ENCODE measurements around the gene PCDHA5. TPM values are rescaled to one million over a fixed set of nuclear protein-coding genes. Genes with fewer than 3 reads are reported as not detected.
"Not testable (repeated sequence)": the region's sequence is repeated elsewhere in the genome, so short reads cannot be mapped to it uniquely, and the experiment has no call there.

Gene PCDHA5
- total RNA-seq (1.5 and 1.8 TPM in 2 replicates), polyA plus RNA-seq (0.09 and 0.53 TPM in 2 replicates)

- TF ChIP-seq CTCF (IDR thresholded peaks at IDR 0.05; ENCODE audit: low read depth, low read length), result peak; percentile 31
- Histone ChIP-seq H3K4me1 (ENCODE audit: low read depth) (no peaks in the 10 kb centered on the region), H3K27ac (no peak within 1 kb of the TSS), H3K36me3 (no peaks in the 10 kb centered on the region), H3K4me3 (no peak within 1 kb of the TSS), H3K9me3 (ENCODE audit: low read depth) (no peaks in the 10 kb centered on the region), H3K27me3 (no peaks in the 10 kb centered on the region)
- DNase-seq (ENCODE audit: low read depth in 1 of 2, low spot score in 1 of 2), result peak in 1 of 2 donors; percentile 8
These were observed at the start of gene PCDHA5 for GRCh38 chr5:140821375-140822280. Gene PCDHA5 (plus strand): TSS chr5:140821613.

DNA sequence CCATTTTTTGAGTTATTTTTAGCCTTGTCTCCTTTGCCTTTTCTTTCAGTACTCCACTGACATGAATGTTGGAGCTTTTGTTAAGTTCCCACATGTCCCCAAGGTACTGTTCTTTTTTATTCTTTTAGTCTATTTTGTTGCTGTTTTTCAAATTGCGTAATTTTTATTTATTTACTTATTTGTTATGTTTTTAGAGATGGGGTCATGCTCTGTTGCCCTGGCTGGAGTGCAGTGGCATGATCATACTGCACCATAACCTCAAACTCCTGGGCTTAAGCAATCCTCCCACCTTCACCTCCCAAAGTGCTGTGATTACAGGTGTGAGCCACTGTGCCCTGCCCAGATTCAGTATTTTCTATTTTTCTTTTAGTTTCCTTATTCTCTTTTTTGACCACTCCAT lies 40.9 kb upstream of the PCDHA5 start:
- DNase-seq (ENCODE audit: low read depth in 1 of 2, low spot score in 1 of 2), result no peak
- Histone ChIP-seq H3K27me3 (no peaks in the 10 kb centered on the region), H3K27ac (no peak overlapping the region), H3K36me3 (no peaks in the 10 kb centered on the region), H3K9me3 (ENCODE audit: low read depth) (no peaks in the 10 kb centered on the region), H3K4me3 (no peak overlapping the region), H3K4me1 (ENCODE audit: low read depth) (no peaks in the 10 kb centered on the region)
- TF ChIP-seq CTCF (IDR thresholded peaks at IDR 0.05; ENCODE audit: low read depth, low read length), result no peak

GRCh38 chr5:140785905-140786686 lies 35.3 kb upstream of the PCDHA5 start, which contains the start of gene PCDHA1:
Gene PCDHA1 (plus strand): TSS chr5:140786140.
- no peaks in the 10 kb centered on the region for H3K27me3 ChIP-seq
- TF ChIP-seq CTCF (IDR thresholded peaks at IDR 0.05; ENCODE audit: low read depth, low read length), result no peak
- no peak within 1 kb of the TSS for H3K27ac ChIP-seq
- no peaks in the 10 kb centered on the region for H3K4me1 ChIP-seq (ENCODE audit: low read depth)
- no peak for DNase-seq (ENCODE audit: low read depth in 1 of 2, low spot score in 1 of 2)
- H3K36me3 ChIP-seq, result no peaks in the 10 kb centered on the region
- H3K4me3 ChIP-seq, result no peak within 1 kb of the TSS
- H3K9me3 ChIP-seq (ENCODE audit: low read depth), result no peaks in the 10 kb centered on the region

GRCh38 chr5:140787422-140787821 lies 34.0 kb upstream of the PCDHA5 start:
- not testable (repeated sequence) for H3K9me3 ChIP-seq (ENCODE audit: low read depth); H3K4me3 ChIP-seq; H3K36me3 ChIP-seq; DNase-seq (ENCODE audit: low read depth in 1 of 2, low spot score in 1 of 2); H3K4me1 ChIP-seq (ENCODE audit: low read depth); H3K27me3 ChIP-seq; H3K27ac ChIP-seq

DNA sequence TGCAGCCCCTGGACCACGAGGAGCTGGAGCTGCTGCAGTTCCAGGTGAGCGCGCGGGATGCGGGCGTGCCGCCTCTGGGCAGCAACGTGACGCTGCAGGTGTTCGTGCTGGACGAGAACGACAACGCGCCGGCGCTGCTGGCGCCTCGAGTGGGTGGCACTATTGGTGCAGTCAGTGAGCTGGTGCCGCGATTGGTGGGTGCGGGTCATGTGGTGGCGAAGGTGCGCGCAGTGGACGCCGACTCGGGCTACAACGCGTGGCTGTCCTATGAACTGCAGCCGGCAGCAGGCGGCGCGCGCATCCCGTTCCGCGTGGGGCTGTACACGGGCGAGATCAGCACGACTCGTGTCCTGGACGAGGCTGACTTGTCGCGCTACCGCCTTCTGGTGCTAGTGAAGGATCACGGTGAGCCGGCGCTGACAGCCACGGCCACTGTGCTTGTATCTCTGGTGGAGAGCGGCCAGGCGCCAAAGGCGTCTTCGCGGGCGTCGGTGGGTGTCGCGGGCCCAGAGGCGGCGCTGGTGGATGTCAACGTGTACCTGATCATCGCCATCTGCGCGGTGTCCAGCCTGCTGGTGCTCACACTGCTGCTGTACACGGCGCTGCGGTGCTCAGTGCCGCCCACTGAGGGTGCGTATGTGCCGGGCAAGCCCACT lies 33.4 kb upstream of the PCDHA5 start:
- H3K4me1 ChIP-seq (ENCODE audit: low read depth); H3K27ac ChIP-seq; H3K4me3 ChIP-seq; DNase-seq (ENCODE audit: low read depth in 1 of 2, low spot score in 1 of 2); H3K36me3 ChIP-seq; H3K9me3 ChIP-seq (ENCODE audit: low read depth); H3K27me3 ChIP-seq: not testable (repeated sequence)

DNA sequence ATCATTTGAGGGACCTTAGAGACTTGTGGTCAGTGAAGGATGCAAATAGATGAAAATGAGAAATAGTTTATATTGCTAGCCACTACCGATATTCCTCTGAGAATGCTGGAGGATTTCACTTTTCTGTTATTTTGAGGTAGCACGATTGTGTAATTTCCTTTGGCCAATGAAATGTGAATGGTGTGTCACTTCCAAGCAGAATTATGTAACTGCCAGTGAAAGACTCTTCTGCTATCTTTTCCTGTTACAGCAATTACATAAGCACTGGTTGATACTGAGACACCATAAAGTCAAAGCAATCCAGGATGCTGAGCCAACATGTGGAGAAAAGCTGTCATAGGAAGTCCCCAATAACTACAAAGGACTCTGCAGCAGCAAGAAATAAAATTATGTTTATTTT lies 30.3 kb upstream of the PCDHA5 start:
- Histone ChIP-seq H3K27me3 (no peaks in the 10 kb centered on the region), H3K4me3 (no peak overlapping the region), H3K4me1 (ENCODE audit: low read depth) (no peaks in the 10 kb centered on the region), H3K27ac (no peak overlapping the region), H3K36me3 (no peaks in the 10 kb centered on the region), H3K9me3 (ENCODE audit: low read depth) (no peaks in the 10 kb centered on the region)
- DNase-seq (ENCODE audit: low read depth in 1 of 2, low spot score in 1 of 2), result no peak
- no peak for TF ChIP-seq CTCF (IDR thresholded peaks at IDR 0.05; ENCODE audit: low read depth, low read length)

Measured in cardiac muscle cell (in vitro differentiated cells and primary cell).